PC-9 (cell line): ENCODE data around the gene PEX14.

Experiments
- CTCF ChIP-seq: fragments of 200-600 bp; sonication (generic); conservative IDR thresholded peaks from 2 replicates; pipeline ENCODE4 v1.6.1; 2017; ENCODE audit warnings: mixed run types, antibody characterized with exemption, mild to moderate bottlenecking, moderate library complexity
- EZH2 ChIP-seq: fragments of 200-600 bp; sonication (generic); IDR thresholded peaks from 2 replicates; pipeline ENCODE4 v1.8.0; 2017; ENCODE audit warnings: antibody characterized with exemption, low read depth

- no peak for TF ChIP-seq CTCF
- TF ChIP-seq EZH2: no peak
Observed at GRCh38 chr1:10625076-10625475, 150.3 kb downstream of the PEX14 start.
